Endothelial cell of umbilical vein (primary cell): Measurements from ENCODE around the gene ABCF2. TPM values are rescaled to one million over a fixed set of nuclear protein-coding genes. Genes with fewer than 3 reads are reported as not detected.

Experiments
- BruUV-seq: library from RNA; stranded (reverse); fragments of 400-500 nt; replicated peaks from 2 replicates; lab custom pipeline; 2021; lab: Mats Ljungman, UMichigan
- CTCF ChIA-PET: fragments of 300-600, 350-600 bp; sonication (Branson Sonifier 250); formaldehyde crosslinking; loops from one replicate; lab custom pipeline; 2021; ENCODE audit warnings: antibody characterized with exemption, inconsistent platforms; lab: Charles Lee
- POLR2A ChIA-PET: fragments of 300-600, 350-600 bp; sonication (Branson Sonifier 250); formaldehyde crosslinking; loops from one replicate; lab custom pipeline; 2021; ENCODE audit warnings: antibody characterized with exemption, inconsistent platforms; lab: Charles Lee
- DNase-seq: peaks from one replicate; pipeline ENCODE4 v3.0.0-alpha.2; 2011; ENCODE audit warnings: low read depth, low spot score
- FAIRE-seq: peaks from 2 replicates; lab custom pipeline; 2011; peaks lifted over from hg19 to GRCh38; lab: Jason Lieb, UNC
- H2AFZ ChIP-seq: 2 replicates; pipeline ENCODE4 v1.6.0; 2012; ENCODE audit warnings: low read depth, low read length, control low read depth, inconsistent platforms
- H3K27ac ChIP-seq: 2 replicates; pipeline ENCODE4 v1.5.1; 2011; ENCODE audit warnings: low read depth, mild to moderate bottlenecking, control low read depth, low read length, moderate library complexity; ENCODE audit not compliant: insufficient read depth
- H3K27me3 ChIP-seq, 2 experiments: 2 replicates each; pipeline versions ENCODE4 v1.6.0 to v1.6.1; 2011; ENCODE audit warnings: low read length in 2 of 2, mixed read lengths in 1 of 2; ENCODE audit not compliant: control insufficient read depth in 2 of 2, insufficient read depth in 2 of 2
- H3K36me3 ChIP-seq, 2 experiments: 2 replicates in 1 of 2; 3 replicates in 1 of 2; pipeline ENCODE4 v1.5.1; 2011; ENCODE audit warnings: low read length in 2 of 2, mild to moderate bottlenecking in 1 of 2, moderate library complexity in 1 of 2; ENCODE audit not compliant: control insufficient read depth in 2 of 2, insufficient read depth in 2 of 2; ENCODE audit errors: extremely low read depth in 1 of 2
- H3K4me1 ChIP-seq: 3 replicates; pipeline ENCODE4 v1.5.1; 2011; ENCODE audit warnings: mild to moderate bottlenecking, low read length; ENCODE audit not compliant: control insufficient read depth, insufficient read depth; ENCODE audit errors: extremely low read depth
- H3K4me2 ChIP-seq: 2 replicates; pipeline ENCODE4 v1.6.1; 2011; ENCODE audit warnings: low read length, control low read depth, mixed read lengths; ENCODE audit not compliant: insufficient read depth
- H3K4me3 ChIP-seq, 3 experiments: fragments of 200-600 bp in 1 of 3; sonication (generic), shearing (Covaris generic) in 1 of 3; replicated peaks in 1 of 3; 2 replicates each; pipeline ENCODE4 v1.5.1; 2011 to 2016; ENCODE audit warnings: control low read depth in 3 of 3, low read length in 3 of 3, mild to moderate bottlenecking in 2 of 3, inconsistent platforms in 1 of 3, low read depth in 1 of 3, moderate library complexity in 1 of 3; ENCODE audit not compliant: insufficient read depth in 1 of 3
- H3K79me2 ChIP-seq: 2 replicates; pipeline ENCODE4 v1.6.0; 2012; ENCODE audit warnings: low read length, inconsistent platforms; ENCODE audit not compliant: control insufficient read depth, insufficient read depth
- H3K9ac ChIP-seq: replicated peaks from 2 replicates; pipeline ENCODE3; 2011; ENCODE audit warnings: low read length, control low read depth; ENCODE audit not compliant: insufficient read depth; ENCODE audit errors: extremely low read depth
- H3K9me1 ChIP-seq: replicated peaks from 3 replicates; pipeline ENCODE4 v1.6.0; 2011; ENCODE audit warnings: mild to moderate bottlenecking, low read length; ENCODE audit not compliant: control insufficient read depth, insufficient read depth; ENCODE audit errors: extremely low read depth
- H3K9me3 ChIP-seq: replicated peaks from 2 replicates; pipeline ENCODE4 v1.5.1; 2012; ENCODE audit warnings: low read length, inconsistent platforms; ENCODE audit not compliant: control insufficient read depth, insufficient read depth
- H4K20me1 ChIP-seq: replicated peaks from 2 replicates; pipeline ENCODE3; 2011; ENCODE audit warnings: mild to moderate bottlenecking, low read length; ENCODE audit not compliant: control insufficient read depth, insufficient read depth; ENCODE audit errors: extremely low read depth
- EZH2 ChIP-seq: IDR thresholded peaks from 2 replicates; pipeline ENCODE4 v1.6.1; 2012; ENCODE audit warnings: borderline replicate concordance, low read depth, mild to moderate bottlenecking, moderate library complexity, low read length, inconsistent platforms; ENCODE audit not compliant: severe bottlenecking
- FOS ChIP-seq: IDR thresholded peaks from 2 replicates; pipeline ENCODE4 v1.6.1; 2011; ENCODE audit warnings: mild to moderate bottlenecking, low read length, moderate library complexity, borderline replicate concordance; ENCODE audit not compliant: insufficient read depth
- GATA2 ChIP-seq: IDR thresholded peaks from 2 replicates; pipeline ENCODE4 v1.7.0; 2011; ENCODE audit warnings: low read depth, mild to moderate bottlenecking, moderate library complexity, mixed read lengths, low read length; ENCODE audit not compliant: insufficient read length, insufficient read depth
- JUN ChIP-seq: IDR thresholded peaks from 2 replicates; pipeline ENCODE4 v1.6.1; 2011; ENCODE audit warnings: borderline replicate concordance, low read depth; ENCODE audit not compliant: insufficient read length, insufficient read depth
- MYC ChIP-seq: IDR thresholded peaks from one replicate; pipeline ENCODE4 v1.6.1; 2011; ENCODE audit warnings: mild to moderate bottlenecking, low read depth, low read length
- POLR2A ChIP-seq: IDR thresholded peaks from 2 replicates; pipeline ENCODE4 v1.6.1; 2012; ENCODE audit warnings: low read depth, mild to moderate bottlenecking, control low read depth, low read length
- POLR2AphosphoS5 ChIP-seq: IDR thresholded peaks from 2 replicates; pipeline ENCODE4 v1.6.1; 2012; ENCODE audit warnings: low read depth, mild to moderate bottlenecking, control low read depth, low read length, moderate library complexity; ENCODE audit not compliant: insufficient read depth
- dilution Hi-C: fragments of 300-500 bp; cut with MboI; formaldehyde crosslinking; loops from one replicate; pipeline ENCODE4 v1.15.0; 2019; ENCODE audit warnings: low sequenced_read_pairs; ENCODE audit not compliant: extremely low pct_ligation_motif_present
- intact Hi-C: fragments of 100-400 bp; cut with micrococcal nuclease; formaldehyde crosslinking; loops from one replicate; pipeline ENCODE4 v1.10.0; 2022
- polyA plus RNA-seq, 4 experiments: library from polyadenylated mRNA; depleted of rRNA in 3 of 4; stranded (reverse) in 3 of 4; unstranded in 1 of 4; fragments of >200 nt; gene quantifications; 2 replicates each; pipeline versions ENCODE4 v1.2.1 to v1.2.3, GENCODE V29; 2011 to 2012; ENCODE audit warnings: missing spikeins in 1 of 4
- total RNA-seq: library from RNA; stranded (reverse); gene quantifications from 2 replicates; pipeline ENCODE4 v1.2.3, GENCODE V29; 2021
- TF ChIP-seq, protein P1 (sequence below): IDR thresholded peaks from 2 replicates; pipeline ENCODE4 v1.6.1; 2011; ENCODE audit not compliant: insufficient read depth, insufficient read length
- TF ChIP-seq, protein P2 (sequence below), 2 donors: IDR thresholded peaks; 1 replicate in 1 of 2; 2 replicates in 1 of 2; pipeline ENCODE4 v1.5.1; 2011; ENCODE audit warnings: low read length in 2 of 2, mild to moderate bottlenecking in 2 of 2, moderate library complexity in 2 of 2, control low read depth in 1 of 2, inconsistent platforms in 1 of 2, low read depth in 1 of 2; ENCODE audit not compliant: insufficient read depth in 1 of 2; ENCODE audit errors: extremely low read depth in 1 of 2

ABCF2 gene
- total and polyA plus RNA-seq, 2 donors (not counting 3 experiments of a cell fraction or from before 2014, with no cell fraction given): 45.3 to 61.6 TPM

DNA sequence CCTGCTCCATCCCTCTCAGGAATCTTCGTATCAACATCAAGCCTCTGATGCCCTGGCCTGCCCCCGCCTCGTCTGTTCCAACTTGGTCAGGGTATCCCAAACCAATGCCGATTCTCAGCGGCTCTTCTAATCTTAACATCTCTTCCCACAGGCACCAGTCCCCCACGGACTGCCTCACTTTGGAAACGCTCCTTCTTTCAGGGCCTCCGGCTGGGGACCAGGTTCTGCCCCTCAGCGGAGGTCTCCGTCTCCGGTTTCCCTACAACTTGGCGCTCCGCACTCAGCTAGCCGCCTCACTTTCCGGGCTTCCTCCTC, 488 bp downstream of the ABCF2 start:
- Histone ChIP-seq H3K36me3 (peaks cover 12 to 24% of the 10 kb centered on the region in 2 experiments), H3K79me2 (peaks cover 17% of the 10 kb centered on the region), H3K27ac (peak overlapping the region; percentile 16), H3K27me3 (no peaks in the 10 kb centered on the region), H3K9me3 (no peaks in the 10 kb centered on the region), H3K4me3 (peak overlapping the region; percentile 64 to 98 (median 72)), H2AFZ (peak overlapping the region; percentile 79), H3K4me2 (peak overlapping the region; percentile 88), H3K9me1 (no peaks in the 10 kb centered on the region), H3K4me1 (peaks cover 16% of the 10 kb centered on the region), H3K9ac (peak overlapping the region; percentile 75), H4K20me1 (no peaks in the 10 kb centered on the region)
- CTCF ChIA-PET: interaction anchor here (1.0 to 6.3 kb wide), 7 partner anchors 17 to 240 kb away, joined by 3 to 52 read pairs (median 4); no protein-coding TSS in a partner anchor
- DNase-seq: no peak
- TF ChIP-seq EZH2: no peak
- no peak for TF ChIP-seq GATA2
- TF ChIP-seq, protein P1, sequence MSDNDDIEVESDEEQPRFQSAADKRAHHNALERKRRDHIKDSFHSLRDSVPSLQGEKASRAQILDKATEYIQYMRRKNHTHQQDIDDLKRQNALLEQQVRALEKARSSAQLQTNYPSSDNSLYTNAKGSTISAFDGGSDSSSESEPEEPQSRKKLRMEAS: no peak
- no peak for TF ChIP-seq POLR2A
- no peak for TF ChIP-seq MYC
- TF ChIP-seq POLR2AphosphoS5: no peak
- TF ChIP-seq JUN: no peak
- POLR2A ChIA-PET: interaction anchor here (1.0 kb wide), 1 partner anchor 20 kb away, joined by 5 read pairs; no protein-coding TSS in a partner anchor
- dilution Hi-C loops: no loop called here
- BruUV-seq: no TSS peak
- peak; percentile 31 for FAIRE-seq
- intact Hi-C loops: loop anchor here (2.0 kb wide), 1 partner anchor 18 kb away; no protein-coding TSS in a partner anchor

DNA sequence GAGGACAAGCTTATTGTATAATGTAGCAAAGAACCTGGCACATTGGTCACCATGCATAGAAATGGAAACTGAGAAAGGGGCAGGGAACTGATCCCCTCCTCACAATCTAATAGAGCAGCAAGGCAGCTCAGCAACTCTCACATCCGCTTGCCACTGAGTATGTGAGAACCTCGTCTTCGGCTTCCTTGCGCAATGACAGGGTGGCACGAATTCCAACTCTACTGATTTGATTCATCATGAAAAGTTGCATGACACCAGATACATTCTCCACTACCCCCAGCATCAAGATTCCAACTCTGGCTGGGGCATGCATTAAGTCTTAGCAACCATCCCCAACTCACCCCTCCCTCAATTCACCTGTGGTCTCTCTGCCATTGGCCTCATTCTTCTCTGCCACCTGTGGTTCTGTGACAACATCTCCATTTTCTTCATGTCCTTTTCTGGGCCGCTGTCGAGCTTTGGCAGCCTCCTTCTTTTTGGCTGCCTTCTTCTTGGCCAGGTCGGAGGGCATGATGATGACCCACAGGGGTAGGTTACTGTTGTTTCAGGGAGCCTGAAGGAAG, 976 bp downstream of the ABCF2 start:
- intact Hi-C loops: loop anchor here (2.0 kb wide), 1 partner anchor 19 kb away; no protein-coding TSS in a partner anchor
- dilution Hi-C loops: no loop called here
- no peaks in the 10 kb centered on the region for H3K27me3 ChIP-seq
- H2AFZ ChIP-seq: no peak overlapping the region
- H3K79me2 ChIP-seq: peaks cover 17% of the 10 kb centered on the region
- H3K4me2 ChIP-seq: peak overlapping the region; percentile 88
- H3K4me1 ChIP-seq: peaks cover 16% of the 10 kb centered on the region
- no peak overlapping the region for H3K27ac ChIP-seq
- no peak for TF ChIP-seq POLR2A
- TF ChIP-seq JUN: no peak
- no peak for TF ChIP-seq POLR2AphosphoS5
- TF ChIP-seq FOS: no peak
- no peak for TF ChIP-seq MYC
- TF ChIP-seq GATA2: no peak
- TF ChIP-seq, protein P2, sequence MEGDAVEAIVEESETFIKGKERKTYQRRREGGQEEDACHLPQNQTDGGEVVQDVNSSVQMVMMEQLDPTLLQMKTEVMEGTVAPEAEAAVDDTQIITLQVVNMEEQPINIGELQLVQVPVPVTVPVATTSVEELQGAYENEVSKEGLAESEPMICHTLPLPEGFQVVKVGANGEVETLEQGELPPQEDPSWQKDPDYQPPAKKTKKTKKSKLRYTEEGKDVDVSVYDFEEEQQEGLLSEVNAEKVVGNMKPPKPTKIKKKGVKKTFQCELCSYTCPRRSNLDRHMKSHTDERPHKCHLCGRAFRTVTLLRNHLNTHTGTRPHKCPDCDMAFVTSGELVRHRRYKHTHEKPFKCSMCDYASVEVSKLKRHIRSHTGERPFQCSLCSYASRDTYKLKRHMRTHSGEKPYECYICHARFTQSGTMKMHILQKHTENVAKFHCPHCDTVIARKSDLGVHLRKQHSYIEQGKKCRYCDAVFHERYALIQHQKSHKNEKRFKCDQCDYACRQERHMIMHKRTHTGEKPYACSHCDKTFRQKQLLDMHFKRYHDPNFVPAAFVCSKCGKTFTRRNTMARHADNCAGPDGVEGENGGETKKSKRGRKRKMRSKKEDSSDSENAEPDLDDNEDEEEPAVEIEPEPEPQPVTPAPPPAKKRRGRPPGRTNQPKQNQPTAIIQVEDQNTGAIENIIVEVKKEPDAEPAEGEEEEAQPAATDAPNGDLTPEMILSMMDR (IDR thresholded peaks at IDR 0.05; ENCODE audit: extremely low read depth in 1 of 2, insufficient read depth in 1 of 2, low read depth in 1 of 2, low read length in 2 of 2): no peak
- no peak for TF ChIP-seq EZH2
- TF ChIP-seq, protein P1: no peak
- H3K9ac ChIP-seq: peak overlapping the region; percentile 75
- no peak for DNase-seq
- H3K9me3 ChIP-seq: no peaks in the 10 kb centered on the region
- no peaks in the 10 kb centered on the region for H3K9me1 ChIP-seq
- POLR2A ChIA-PET: no interaction called here
- BruUV-seq: no TSS peak
- H4K20me1 ChIP-seq: no peaks in the 10 kb centered on the region
- peak overlapping the region; percentile 64 to 98 (median 72) for H3K4me3 ChIP-seq
- no peak for FAIRE-seq
- peaks cover 12 to 26% of the 10 kb centered on the region in 2 experiments for H3K36me3 ChIP-seq
- CTCF ChIA-PET: interaction anchor here (0.7 to 6.3 kb wide), 2 partner anchors 18 to 20 kb away, joined by 3 to 52 read pairs; no protein-coding TSS in a partner anchor
